Naive thymus-derived CD4-positive, alpha-beta T cell (primary cell): Measurements from ENCODE around the gene NSF. TPM values are rescaled to one million over a fixed set of nuclear protein-coding genes. Genes with fewer than 3 reads are reported as not detected.
"Not testable (repeated sequence)": the region's sequence is repeated elsewhere in the genome, so short reads cannot be mapped to it uniquely, and the experiment has no call there.

ENCODE experiments used
- ATAC-seq: fragments of 150-1000 bp; cut with Tn5 transposase; 2 replicates; pipeline ENCODE4 v1.10.0; 2021; ENCODE audit warnings: mild to moderate bottlenecking, moderate library complexity
- CTCF ChIA-PET: fragments of 350-600 bp; sonication (Branson Sonifier 250); formaldehyde crosslinking; loops from one replicate; lab custom pipeline; 2021; ENCODE audit warnings: antibody characterized with exemption; lab: Charles Lee
- POLR2A ChIA-PET: fragments of 350-600 bp; sonication (Branson Sonifier 250); formaldehyde crosslinking; loops from one replicate; lab custom pipeline; 2021; ENCODE audit warnings: antibody characterized with exemption, inconsistent platforms; lab: Charles Lee
- DNase-seq, 9 donors: peaks; one replicate each; pipeline versions ENCODE4 v3.0.0 to v3.0.0-alpha.2; 2020 to 2022; ENCODE audit warnings: mixed read lengths in 1 of 9
- H3K27ac ChIP-seq: one replicate; pipeline ENCODE4 v1.7.0; 2013; ENCODE audit warnings: mild to moderate bottlenecking, low read depth, low read length, moderate library complexity
- H3K27me3 ChIP-seq, 2 donors: one replicate each; pipeline ENCODE4 v1.7.0; 2013; ENCODE audit warnings: low read length in 2 of 2, mild to moderate bottlenecking in 2 of 2, moderate library complexity in 2 of 2; ENCODE audit not compliant: control insufficient read depth in 2 of 2, insufficient read depth in 2 of 2
- H3K36me3 ChIP-seq, 3 experiments: 1 replicate in 2 of 3; 2 replicates in 1 of 3; pipeline ENCODE4 v1.7.0; 2013; ENCODE audit warnings: low read length in 3 of 3, mild to moderate bottlenecking in 3 of 3, moderate library complexity in 1 of 3; ENCODE audit not compliant: insufficient read depth in 3 of 3, control insufficient read depth in 2 of 3
- H3K4me1 ChIP-seq, 2 donors: one replicate each; pipeline ENCODE4 v1.7.0; 2013; ENCODE audit warnings: low read length in 2 of 2, mild to moderate bottlenecking in 2 of 2, moderate library complexity in 1 of 2; ENCODE audit not compliant: control insufficient read depth in 2 of 2, insufficient read depth in 2 of 2
- H3K4me3 ChIP-seq: 2 replicates; pipeline ENCODE4 v1.7.0; 2013; ENCODE audit warnings: mild to moderate bottlenecking, low read length
- H3K9me3 ChIP-seq, 3 experiments: 1 replicate in 2 of 3; 2 replicates in 1 of 3; pipeline ENCODE4 v1.7.0; 2013; ENCODE audit warnings: low read length in 3 of 3; ENCODE audit not compliant: control insufficient read depth in 2 of 3
- H3K27ac Mint-ChIP-seq, 9 donors: one replicate each; pipeline ENCODE4 v1.8.0; 2020 to 2022; ENCODE audit warnings: mixed read lengths in 9 of 9, mild to moderate bottlenecking in 8 of 9, moderate library complexity in 5 of 9, inconsistent platforms in 2 of 9
- H3K27me3 Mint-ChIP-seq, 5 donors: one replicate each; pipeline ENCODE4 v1.8.0; 2021 to 2022; ENCODE audit warnings: mixed read lengths in 5 of 5, mild to moderate bottlenecking in 1 of 5
- H3K36me3 Mint-ChIP-seq, 5 donors: one replicate each; pipeline ENCODE4 v1.8.0; 2020 to 2022; ENCODE audit warnings: mixed read lengths in 5 of 5, mild to moderate bottlenecking in 3 of 5, inconsistent platforms in 1 of 5
- H3K4me1 Mint-ChIP-seq, 7 donors: one replicate each; pipeline ENCODE4 v1.8.0; 2020 to 2022; ENCODE audit warnings: mixed read lengths in 7 of 7, mild to moderate bottlenecking in 3 of 7, inconsistent platforms in 1 of 7
- H3K4me3 Mint-ChIP-seq, 10 donors: one replicate each; pipeline ENCODE4 v1.8.0; 2020 to 2022; ENCODE audit warnings: mild to moderate bottlenecking in 10 of 10, mixed read lengths in 10 of 10, moderate library complexity in 6 of 10, inconsistent platforms in 2 of 10
- H3K9me3 Mint-ChIP-seq, 11 donors: one replicate each; pipeline ENCODE4 v1.8.0; 2020 to 2022; ENCODE audit warnings: mixed read lengths in 11 of 11, mild to moderate bottlenecking in 4 of 11, inconsistent platforms in 1 of 11, moderate library complexity in 1 of 11
- intact Hi-C, 2 donors: fragments of 100-400 bp; cut with micrococcal nuclease; formaldehyde crosslinking; loops; one replicate each; pipeline ENCODE4 v1.15.1; 2023
- polyA plus RNA-seq, 2 donors: library from polyadenylated mRNA; unstranded; fragments of 300-500 nt; fragmentation: Illumina TruSeq; gene quantifications; one replicate each; pipeline ENCODE4 v1.2.3, GENCODE V29; 2021
- total RNA-seq, 6 experiments: library from RNA in 5 of 6; stranded (reverse) in 5 of 6; gene quantifications; 1 replicate in 5 of 6; 2 replicates in 1 of 6; pipeline ENCODE4 v1.2.3 and lab custom pipeline; 2021 to 2026

Gene NSF
- total and polyA plus RNA-seq, 7 experiments from 2014 or later: 13.0 to 59.8 (median 36.1) TPM

DNA sequence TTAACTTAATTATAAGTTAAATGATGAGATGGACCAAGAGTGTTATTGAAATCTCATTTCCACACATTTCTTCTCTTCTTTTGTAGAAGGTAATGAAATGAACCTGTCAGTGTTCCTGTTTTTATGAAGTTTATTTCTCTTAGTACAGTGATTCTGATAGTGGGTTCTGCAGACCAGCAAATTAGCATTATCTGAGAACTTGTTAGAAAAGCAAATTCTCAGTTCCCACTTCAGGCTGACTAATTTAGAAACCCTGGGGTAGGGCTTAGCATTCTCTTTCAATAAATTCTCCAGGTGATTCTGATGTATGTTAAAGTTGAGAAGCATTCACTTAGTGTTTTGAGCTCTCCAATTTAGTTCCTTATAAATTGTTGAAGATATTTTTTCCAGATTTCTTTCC is 12.7 kb downstream of the NSF start:
- intact Hi-C loops, H3K27me3 ChIP-seq, DNase-seq, ATAC-seq, POLR2A ChIA-PET, H3K27ac Mint-ChIP-seq, H3K27me3 Mint-ChIP-seq, CTCF ChIA-PET, H3K4me3 ChIP-seq, H3K27ac ChIP-seq, H3K36me3 ChIP-seq, H3K9me3 ChIP-seq, H3K4me1 ChIP-seq, H3K36me3 Mint-ChIP-seq, H3K9me3 Mint-ChIP-seq, H3K4me3 Mint-ChIP-seq, H3K4me1 Mint-ChIP-seq: not testable (repeated sequence)

GRCh38 chr17:46611304-46611703 is 20.8 kb downstream of the NSF start:
- H3K9me3 ChIP-seq, ATAC-seq, H3K36me3 Mint-ChIP-seq, H3K36me3 ChIP-seq, H3K27me3 ChIP-seq, H3K4me1 Mint-ChIP-seq, H3K4me3 Mint-ChIP-seq, H3K4me1 ChIP-seq, CTCF ChIA-PET, POLR2A ChIA-PET, intact Hi-C loops, H3K4me3 ChIP-seq, H3K27ac Mint-ChIP-seq, H3K9me3 Mint-ChIP-seq, H3K27ac ChIP-seq, DNase-seq, H3K27me3 Mint-ChIP-seq: not testable (repeated sequence)

- H3K36me3 Mint-ChIP-seq, H3K27ac Mint-ChIP-seq, H3K4me3 ChIP-seq, H3K4me1 ChIP-seq, intact Hi-C loops, H3K27me3 ChIP-seq, POLR2A ChIA-PET, H3K4me1 Mint-ChIP-seq, H3K36me3 ChIP-seq, DNase-seq, ATAC-seq, H3K9me3 Mint-ChIP-seq, H3K27ac ChIP-seq, H3K4me3 Mint-ChIP-seq, CTCF ChIA-PET, H3K27me3 Mint-ChIP-seq, H3K9me3 ChIP-seq: not testable (repeated sequence)
Observed at GRCh38 chr17:46613876-46614275, 23.4 kb downstream of the NSF start.

DNA sequence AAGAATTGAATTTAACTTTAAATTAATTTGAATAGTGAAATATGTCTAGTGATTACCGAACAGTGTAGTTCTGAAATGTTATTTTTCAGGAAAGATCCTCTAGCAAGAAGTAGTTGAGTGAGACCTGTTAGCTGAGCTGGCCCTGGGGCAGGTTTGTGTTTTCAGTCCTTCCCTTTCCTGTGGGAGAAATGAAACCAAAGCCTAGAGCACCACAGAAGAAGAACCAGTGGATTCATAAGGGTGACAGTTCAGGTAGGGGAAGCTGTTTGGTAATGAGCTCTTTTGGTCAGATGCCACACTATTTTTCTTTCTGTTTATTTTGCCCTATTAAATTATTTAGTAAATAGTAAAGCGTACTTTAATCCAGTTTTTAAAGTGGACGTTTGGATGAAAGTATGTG is 26.7 kb downstream of the NSF start:
- H3K4me3 ChIP-seq, H3K27ac ChIP-seq, H3K27me3 Mint-ChIP-seq, intact Hi-C loops, H3K36me3 ChIP-seq, POLR2A ChIA-PET, H3K4me1 ChIP-seq, H3K36me3 Mint-ChIP-seq, H3K4me1 Mint-ChIP-seq, H3K4me3 Mint-ChIP-seq, H3K27ac Mint-ChIP-seq, DNase-seq, H3K9me3 Mint-ChIP-seq, H3K9me3 ChIP-seq, CTCF ChIA-PET, ATAC-seq, H3K27me3 ChIP-seq: not testable (repeated sequence)

DNA sequence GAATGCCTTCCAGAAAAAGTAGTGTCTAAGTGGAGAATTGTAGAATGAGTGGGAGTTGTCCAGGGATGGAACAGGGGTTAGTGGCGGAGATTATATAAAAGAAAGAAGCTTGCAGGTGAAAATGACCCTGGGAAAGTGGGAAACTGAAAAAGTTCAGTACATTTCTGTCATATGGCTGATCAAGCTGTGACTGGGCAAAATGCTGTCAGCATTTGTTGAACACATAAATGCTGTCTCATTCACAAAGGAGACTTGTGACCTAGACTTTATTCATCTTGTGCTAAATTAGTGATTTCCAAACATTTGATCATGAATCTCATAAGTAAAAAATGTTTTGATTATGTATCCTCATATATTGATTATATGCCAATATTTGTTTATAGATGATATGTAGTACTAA is 28.5 kb downstream of the NSF start:
- H3K27me3 ChIP-seq, DNase-seq, H3K27me3 Mint-ChIP-seq, H3K27ac Mint-ChIP-seq, POLR2A ChIA-PET, H3K4me3 Mint-ChIP-seq, H3K36me3 ChIP-seq, H3K4me3 ChIP-seq, H3K27ac ChIP-seq, H3K9me3 ChIP-seq, CTCF ChIA-PET, H3K4me1 Mint-ChIP-seq, H3K4me1 ChIP-seq, H3K9me3 Mint-ChIP-seq, ATAC-seq, intact Hi-C loops, H3K36me3 Mint-ChIP-seq: not testable (repeated sequence)

- intact Hi-C loops, H3K36me3 Mint-ChIP-seq, H3K27ac Mint-ChIP-seq, H3K9me3 Mint-ChIP-seq, H3K9me3 ChIP-seq, H3K4me3 Mint-ChIP-seq, H3K27ac ChIP-seq, H3K4me3 ChIP-seq, H3K27me3 Mint-ChIP-seq, DNase-seq, H3K27me3 ChIP-seq, POLR2A ChIA-PET, H3K4me1 Mint-ChIP-seq, H3K4me1 ChIP-seq, H3K36me3 ChIP-seq, CTCF ChIA-PET, ATAC-seq: not testable (repeated sequence)
Observed at GRCh38 chr17:46623790-46624189, 33.3 kb downstream of the NSF start.

DNA sequence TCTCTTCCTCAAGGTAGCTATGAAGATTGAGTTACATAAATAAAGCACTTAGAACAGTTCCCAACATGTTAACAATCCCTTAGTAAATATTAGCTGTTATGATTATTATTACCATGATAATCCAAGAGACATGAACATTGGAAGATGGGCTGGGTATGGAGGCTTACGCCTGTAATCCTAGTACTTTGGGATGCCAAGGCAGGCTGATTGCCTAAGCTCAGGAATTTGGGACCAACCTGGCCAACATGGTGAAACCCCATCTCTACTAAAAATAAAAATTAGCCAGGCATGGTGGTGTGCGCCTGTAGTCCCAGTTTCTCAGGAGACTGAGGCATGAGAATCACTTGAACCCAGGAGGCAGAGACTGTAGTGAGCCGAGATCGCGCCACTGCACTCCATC is 34.3 kb downstream of the NSF start:
- H3K4me1 Mint-ChIP-seq, H3K4me3 ChIP-seq, H3K9me3 Mint-ChIP-seq, H3K9me3 ChIP-seq, H3K27me3 ChIP-seq, H3K36me3 Mint-ChIP-seq, H3K27me3 Mint-ChIP-seq, H3K4me3 Mint-ChIP-seq, POLR2A ChIA-PET, H3K4me1 ChIP-seq, H3K36me3 ChIP-seq, DNase-seq, CTCF ChIA-PET, H3K27ac ChIP-seq, H3K27ac Mint-ChIP-seq, ATAC-seq, intact Hi-C loops: not testable (repeated sequence)
